HEK293 (cell line): Measurements from ENCODE around the gene CISD1.

Experiments
- CTCF ChIA-PET: fragments of 350-600 bp; formaldehyde crosslinking; extraction: SDS; loops from one replicate; lab custom pipeline; 2021; ENCODE audit warnings: antibody characterized with exemption; lab: Yijun Ruan, JAX
- POLR2A ChIA-PET: fragments of 300-600 bp; formaldehyde crosslinking; extraction: SDS; loops from one replicate; lab custom pipeline; 2020; ENCODE audit warnings: antibody characterized with exemption, inconsistent platforms; lab: Yijun Ruan, JAX
- H3K27ac ChIP-seq: fragments of 200-500 bp; sonication (Bioruptor generic); 2 replicates; pipeline ENCODE4 v1.5.1; 2014; ENCODE audit warnings: low read depth, low read length, control low read depth, inconsistent platforms; ENCODE audit errors: extremely low read depth
- H3K36me3 ChIP-seq, 2 experiments: fragments of 200-500 bp in 1 of 2; sonication (Bioruptor generic) in 1 of 2; 1 replicate in 1 of 2; 2 replicates in 1 of 2; pipeline ENCODE4 v1.5.1; 2014 to 2017; ENCODE audit warnings: inconsistent platforms in 2 of 2, low read length in 2 of 2; ENCODE audit not compliant: control insufficient read depth in 2 of 2, insufficient read depth in 1 of 2
- H3K4me1 ChIP-seq: fragments of 200-500 bp; sonication (Bioruptor generic); 2 replicates; pipeline ENCODE4 v1.5.1; 2014; ENCODE audit warnings: mild to moderate bottlenecking, low read length, inconsistent platforms; ENCODE audit not compliant: control insufficient read depth, insufficient read depth
- H3K4me3 ChIP-seq: 2 replicates; pipeline ENCODE4 v1.5.1; 2011; ENCODE audit warnings: low read depth, mild to moderate bottlenecking, control low read depth, low read length, moderate library complexity
- H3K9me3 ChIP-seq: fragments of 200-500 bp; sonication (Bioruptor generic); 2 replicates; pipeline ENCODE4 v1.5.1; 2014; ENCODE audit warnings: low read depth, low read length, inconsistent platforms; ENCODE audit not compliant: control insufficient read depth, insufficient read depth
- CTCF ChIP-seq: fragments of 450-650 bp; formaldehyde crosslinking; IDR thresholded peaks from 2 replicates; pipeline ENCODE4 v1.5.1; 2016; ENCODE audit warnings: missing biosample characterization, missing genetic modification characterization
- GLIS1 ChIP-seq: fragments of 450-650 bp; formaldehyde crosslinking; IDR thresholded peaks from 2 replicates; pipeline ENCODE4 v1.5.1; 2016; ENCODE audit warnings: missing biosample characterization, missing genetic modification characterization
- PBX3 ChIP-seq: sonication (generic); formaldehyde crosslinking; IDR thresholded peaks from 2 replicates; pipeline ENCODE4 v1.8.1; 2022; ENCODE audit warnings: mild to moderate bottlenecking, moderate library complexity, missing genetic modification reagents
- SALL2 ChIP-seq: fragments of 450-650 bp; formaldehyde crosslinking; IDR thresholded peaks from 2 replicates; pipeline ENCODE4 v1.5.0; 2017; ENCODE audit warnings: missing biosample characterization, mild to moderate bottlenecking, missing genetic modification characterization, borderline replicate concordance
- SCRT2 ChIP-seq: fragments of 450-650 bp; formaldehyde crosslinking; IDR thresholded peaks from 2 replicates; pipeline ENCODE4 v1.5.1; 2016; ENCODE audit warnings: missing biosample characterization, missing genetic modification characterization
- SP7 ChIP-seq: fragments of 450-650 bp; formaldehyde crosslinking; IDR thresholded peaks from 2 replicates; pipeline ENCODE4 v1.5.1; 2016; ENCODE audit warnings: missing biosample characterization, missing genetic modification characterization
- YY1 ChIP-seq: fragments of 450-650 bp; formaldehyde crosslinking; IDR thresholded peaks from 2 replicates; pipeline ENCODE4 v1.5.1; 2018; ENCODE audit warnings: missing biosample characterization, missing genetic modification characterization
- ZBTB1 ChIP-seq: fragments of 450-650 bp; formaldehyde crosslinking; IDR thresholded peaks from 2 replicates; pipeline ENCODE4 v1.5.1; 2016; ENCODE audit warnings: missing biosample characterization, missing genetic modification characterization
- ZBTB8A ChIP-seq: fragments of 450-650 bp; formaldehyde crosslinking; IDR thresholded peaks from 2 replicates; pipeline ENCODE4 v1.5.1; 2016; ENCODE audit warnings: missing biosample characterization, missing genetic modification characterization
- ZNF140 ChIP-seq: fragments of 450-650 bp; formaldehyde crosslinking; IDR thresholded peaks from 2 replicates; pipeline ENCODE4 v1.5.1; 2016; ENCODE audit warnings: missing biosample characterization, missing genetic modification characterization
- ZNF280C ChIP-seq: fragments of 450-650 bp; formaldehyde crosslinking; IDR thresholded peaks from 2 replicates; pipeline ENCODE4 v1.5.1; 2016; ENCODE audit warnings: missing biosample characterization, missing genetic modification characterization
- ZNF335 ChIP-seq: fragments of 450-650 bp; formaldehyde crosslinking; conservative IDR thresholded peaks from 2 replicates; pipeline ENCODE4 v1.5.1; 2016; ENCODE audit warnings: missing biosample characterization, missing genetic modification characterization
- ZNF423 ChIP-seq: fragments of 450-650 bp; formaldehyde crosslinking; IDR thresholded peaks from 2 replicates; pipeline ENCODE4 v1.5.1; 2016; ENCODE audit warnings: missing biosample characterization, missing genetic modification characterization
- ZNF433 ChIP-seq: fragments of 450-650 bp; formaldehyde crosslinking; IDR thresholded peaks from 2 replicates; pipeline ENCODE4 v1.5.1; 2016; ENCODE audit warnings: missing biosample characterization, missing genetic modification characterization, low read depth
- ZNF510 ChIP-seq: fragments of 450-650 bp; formaldehyde crosslinking; IDR thresholded peaks from 2 replicates; pipeline ENCODE4 v1.5.1; 2018; ENCODE audit warnings: mild to moderate bottlenecking, missing genetic modification characterization, missing biosample characterization; ENCODE audit not compliant: insufficient replicate concordance
- ZNF529 ChIP-seq: fragments of 450-650 bp; formaldehyde crosslinking; IDR thresholded peaks from 2 replicates; pipeline ENCODE4 v1.5.1; 2017; ENCODE audit warnings: missing genetic modification characterization, missing biosample characterization; ENCODE audit not compliant: insufficient replicate concordance
- ZNF558 ChIP-seq: fragments of 450-650 bp; formaldehyde crosslinking; IDR thresholded peaks from 2 replicates; pipeline ENCODE4 v1.5.1; 2016; ENCODE audit warnings: missing biosample characterization, missing genetic modification characterization
- ZNF629 ChIP-seq: fragments of 450-650 bp; formaldehyde crosslinking; IDR thresholded peaks from 2 replicates; pipeline ENCODE4 v1.5.1; 2017; ENCODE audit warnings: missing biosample characterization, missing genetic modification characterization
- ZNF654 ChIP-seq: fragments of 450-650 bp; formaldehyde crosslinking; IDR thresholded peaks from 2 replicates; pipeline ENCODE4 v1.5.1; 2016; ENCODE audit warnings: low read depth, missing biosample characterization, missing genetic modification characterization
- ZNF664 ChIP-seq: fragments of 450-650 bp; formaldehyde crosslinking; IDR thresholded peaks from 2 replicates; pipeline ENCODE4 v1.5.1; 2016; ENCODE audit warnings: missing biosample characterization, missing genetic modification characterization
- ZNF76 ChIP-seq: fragments of 450-650 bp; formaldehyde crosslinking; IDR thresholded peaks from 2 replicates; pipeline ENCODE4; 2016; ENCODE audit warnings: low read depth, missing biosample characterization, missing genetic modification characterization, borderline replicate concordance
- ZNF776 ChIP-seq: fragments of 450-650 bp; formaldehyde crosslinking; IDR thresholded peaks from 2 replicates; pipeline ENCODE4 v1.5.0; 2017; ENCODE audit warnings: missing biosample characterization, missing genetic modification characterization, borderline replicate concordance
- ZNF792 ChIP-seq: fragments of 450-650 bp; formaldehyde crosslinking; IDR thresholded peaks from 2 replicates; pipeline ENCODE4 v1.5.1; 2016; ENCODE audit warnings: missing biosample characterization, missing genetic modification characterization
- TF ChIP-seq, protein P1 (sequence below): fragments of 450-650 bp; formaldehyde crosslinking; IDR thresholded peaks from 2 replicates; pipeline ENCODE4 v1.5.1; 2016; ENCODE audit warnings: missing biosample characterization, missing genetic modification characterization
- TF ChIP-seq, protein P2 (sequence below): fragments of 450-650 bp; IDR thresholded peaks from 2 replicates; pipeline ENCODE4 v1.5.1; 2018; ENCODE audit warnings: missing biosample characterization, missing genetic modification characterization
- TF ChIP-seq, protein P3 (sequence below): fragments of 450-650 bp; formaldehyde crosslinking; IDR thresholded peaks from 2 replicates; pipeline ENCODE4 v1.5.1; 2016; ENCODE audit warnings: missing biosample characterization, missing genetic modification characterization

Gene CISD1

GRCh38 chr10:58240531-58240930 is 28.4 kb upstream of the CISD1 start:
- Histone ChIP-seq H3K4me1 (no peaks in the 10 kb centered on the region; the same call in 1 of the 2 replicates), H3K9me3 (no peaks in the 10 kb centered on the region), H3K4me3 (no peak overlapping the region), H3K36me3 (peaks cover 9 to 14% of the 10 kb centered on the region in 2 experiments; a peak in 2 of 3 replicates), H3K27ac (no peak overlapping the region)
- POLR2A ChIA-PET = no interaction called here
- TF ChIP-seq SP7 (tag by site-specific recombination) (no peak), PBX3 (CRISPR knock-in tag) (no peak), ZNF529 (no peak), ZNF654 (tag by site-specific recombination) (no peak), ZNF140 (tag by site-specific recombination) (peak; percentile 23; the same call in 1 of the 2 replicates), ZNF76 (tag by site-specific recombination) (no peak), ZNF629 (tag by site-specific recombination) (no peak), ZNF423 (tag by site-specific recombination) (no peak), ZNF335 (tag by site-specific recombination) (no peak), SCRT2 (tag by site-specific recombination) (no peak), CTCF (tag by site-specific recombination) (no peak), ZBTB1 (tag by site-specific recombination) (no peak), GLIS1 (tag by site-specific recombination) (peak; percentile 35; the same call in 1 of the 2 replicates), ZBTB8A (no peak), ZNF664 (no peak), ZNF776 (tag by site-specific recombination) (no peak)
- TF ChIP-seq, protein P1, sequence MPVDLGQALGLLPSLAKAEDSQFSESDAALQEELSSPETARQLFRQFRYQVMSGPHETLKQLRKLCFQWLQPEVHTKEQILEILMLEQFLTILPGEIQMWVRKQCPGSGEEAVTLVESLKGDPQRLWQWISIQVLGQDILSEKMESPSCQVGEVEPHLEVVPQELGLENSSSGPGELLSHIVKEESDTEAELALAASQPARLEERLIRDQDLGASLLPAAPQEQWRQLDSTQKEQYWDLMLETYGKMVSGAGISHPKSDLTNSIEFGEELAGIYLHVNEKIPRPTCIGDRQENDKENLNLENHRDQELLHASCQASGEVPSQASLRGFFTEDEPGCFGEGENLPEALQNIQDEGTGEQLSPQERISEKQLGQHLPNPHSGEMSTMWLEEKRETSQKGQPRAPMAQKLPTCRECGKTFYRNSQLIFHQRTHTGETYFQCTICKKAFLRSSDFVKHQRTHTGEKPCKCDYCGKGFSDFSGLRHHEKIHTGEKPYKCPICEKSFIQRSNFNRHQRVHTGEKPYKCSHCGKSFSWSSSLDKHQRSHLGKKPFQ (tag by site-specific recombination) = no peak
- TF ChIP-seq, protein P2, sequence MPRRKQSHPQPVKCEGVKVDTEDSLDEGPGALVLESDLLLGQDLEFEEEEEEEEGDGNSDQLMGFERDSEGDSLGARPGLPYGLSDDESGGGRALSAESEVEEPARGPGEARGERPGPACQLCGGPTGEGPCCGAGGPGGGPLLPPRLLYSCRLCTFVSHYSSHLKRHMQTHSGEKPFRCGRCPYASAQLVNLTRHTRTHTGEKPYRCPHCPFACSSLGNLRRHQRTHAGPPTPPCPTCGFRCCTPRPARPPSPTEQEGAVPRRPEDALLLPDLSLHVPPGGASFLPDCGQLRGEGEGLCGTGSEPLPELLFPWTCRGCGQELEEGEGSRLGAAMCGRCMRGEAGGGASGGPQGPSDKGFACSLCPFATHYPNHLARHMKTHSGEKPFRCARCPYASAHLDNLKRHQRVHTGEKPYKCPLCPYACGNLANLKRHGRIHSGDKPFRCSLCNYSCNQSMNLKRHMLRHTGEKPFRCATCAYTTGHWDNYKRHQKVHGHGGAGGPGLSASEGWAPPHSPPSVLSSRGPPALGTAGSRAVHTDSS (tag by site-specific recombination) = no peak
- CTCF ChIA-PET = interaction anchor here (0.7 kb wide), 1 partner anchor 1670 kb away, joined by 3 read pairs; no protein-coding TSS in a partner anchor

DNA sequence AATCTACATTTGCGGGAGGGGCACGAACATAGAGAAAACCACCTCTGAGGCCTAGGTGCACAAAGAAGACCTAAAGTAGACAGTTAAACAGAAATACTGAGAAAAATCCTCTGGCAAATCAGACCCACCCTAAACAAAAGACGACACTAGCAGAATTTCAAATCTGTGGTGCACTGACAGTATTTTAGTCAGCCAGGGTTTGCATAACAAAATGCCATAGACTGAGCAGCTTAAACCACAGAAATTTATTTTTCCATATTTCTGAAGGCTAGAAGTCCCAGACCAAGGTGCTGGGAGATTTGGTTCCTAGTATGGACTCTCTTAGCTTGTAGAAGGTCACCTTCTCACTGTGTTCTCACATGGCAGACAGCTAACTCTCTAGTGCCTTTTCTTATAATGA is 27.6 kb upstream of the CISD1 start:
- ChIA-PET CTCF (no interaction called here), POLR2A (no interaction called here)
- Histone ChIP-seq H3K27ac (no peak overlapping the region), H3K9me3 (no peaks in the 10 kb centered on the region), H3K36me3 (peaks cover 5 to 10% of the 10 kb centered on the region in 2 experiments; a peak in 2 of 3 replicates), H3K4me1 (no peaks in the 10 kb centered on the region; the same call in 1 of the 2 replicates), H3K4me3 (no peak overlapping the region)
- no peak for TF ChIP-seq ZNF433 (tag by site-specific recombination)
- TF ChIP-seq ZNF558 (tag by site-specific recombination) = no peak
- TF ChIP-seq ZNF792 = no peak
- TF ChIP-seq YY1 (tag by site-specific recombination) = no peak
- TF ChIP-seq, protein P3, sequence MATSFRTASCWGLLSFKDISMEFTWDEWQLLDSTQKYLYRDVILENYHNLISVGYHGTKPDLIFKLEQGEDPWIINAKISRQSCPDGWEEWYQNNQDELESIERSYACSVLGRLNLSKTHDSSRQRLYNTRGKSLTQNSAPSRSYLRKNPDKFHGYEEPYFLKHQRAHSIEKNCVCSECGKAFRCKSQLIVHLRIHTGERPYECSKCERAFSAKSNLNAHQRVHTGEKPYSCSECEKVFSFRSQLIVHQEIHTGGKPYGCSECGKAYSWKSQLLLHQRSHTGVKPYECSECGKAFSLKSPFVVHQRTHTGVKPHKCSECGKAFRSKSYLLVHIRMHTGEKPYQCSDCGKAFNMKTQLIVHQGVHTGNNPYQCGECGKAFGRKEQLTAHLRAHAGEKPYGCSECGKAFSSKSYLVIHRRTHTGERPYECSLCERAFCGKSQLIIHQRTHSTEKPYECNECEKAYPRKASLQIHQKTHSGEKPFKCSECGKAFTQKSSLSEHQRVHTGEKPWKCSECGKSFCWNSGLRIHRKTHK = no peak
- no peak for TF ChIP-seq ZNF280C (tag by site-specific recombination)
- TF ChIP-seq ZNF510 (tag by site-specific recombination) = no peak
- no peak for TF ChIP-seq SALL2 (tag by site-specific recombination)
